Spleen (tissue), 11 donors: ENCODE measurements around the gene SYCE1L. TPM values are rescaled to one million over a fixed set of nuclear protein-coding genes. Genes with fewer than 3 reads are reported as not detected.
A peak's percentile ranks its signal among the peaks of the same experiment; 100 is the strongest.

Experiments
- DNase-seq: peaks from one replicate; pipeline ENCODE4 v3.0.0-alpha.2; 2020
- H3K27ac ChIP-seq, 8 donors: fragments of 200-600 bp; sonication (generic) in 7 of 8; 1 replicate in 4 of 8; 2 replicates in 4 of 8; pipeline versions ENCODE4 v1.5.0 to v1.8.0; 2016 to 2021; ENCODE audit warnings: inconsistent platforms in 4 of 8, mild to moderate bottlenecking in 4 of 8, moderate library complexity in 1 of 8
- H3K27me3 ChIP-seq, 7 donors: fragments of 200-600 bp; sonication (generic) in 6 of 7; replicated peaks in 1 of 7; 1 replicate in 4 of 7; 2 replicates in 3 of 7; pipeline versions ENCODE4 v1.5.0 to v1.8.0; 2016 to 2021; ENCODE audit warnings: inconsistent platforms in 3 of 7, mild to moderate bottlenecking in 1 of 7
- H3K36me3 ChIP-seq, 6 donors: fragments of 200-600 bp; sonication (generic) in 5 of 6; 1 replicate in 4 of 6; 2 replicates in 2 of 6; pipeline versions ENCODE4 v1.5.0 to v1.8.0; 2016 to 2021; ENCODE audit warnings: inconsistent platforms in 2 of 6
- H3K4me1 ChIP-seq, 6 donors: fragments of 200-600 bp; sonication (generic) in 5 of 6; 1 replicate in 3 of 6; 2 replicates in 3 of 6; pipeline versions ENCODE4 v1.5.0 to v1.8.0; 2016 to 2021; ENCODE audit warnings: inconsistent platforms in 3 of 6
- H3K4me3 ChIP-seq, 8 donors: fragments of 200-600 bp; sonication (generic) in 7 of 8; 1 replicate in 4 of 8; 2 replicates in 4 of 8; pipeline versions ENCODE4 v1.5.0 to v1.8.0; 2016 to 2021; ENCODE audit warnings: inconsistent platforms in 4 of 8, mild to moderate bottlenecking in 4 of 8, moderate library complexity in 2 of 8
- H3K9me3 ChIP-seq, 8 donors: fragments of 200-600 bp; sonication (generic) in 7 of 8; 1 replicate in 4 of 8; 2 replicates in 4 of 8; pipeline versions ENCODE4 v1.5.0 to v1.8.0; 2016 to 2021; ENCODE audit warnings: inconsistent platforms in 4 of 8
- POLR2A ChIP-seq, 3 donors: fragments of 450-650 bp; IDR thresholded peaks; one replicate each; pipeline ENCODE4 v1.5.1; 2017; ENCODE audit warnings: antibody characterized with exemption in 3 of 3, mild to moderate bottlenecking in 1 of 3
- POLR2AphosphoS5 ChIP-seq, 3 donors: sonication (generic); formaldehyde crosslinking; IDR thresholded peaks; one replicate each; pipeline ENCODE4 v1.5.1; 2017; ENCODE audit warnings: antibody characterized with exemption in 3 of 3
- WGBS, 5 donors: extraction: QIAGEN DNeasy Blood & Tissue Kit in 3 of 5; methylation state at CpG; one replicate each; pipeline versions ENCODE4 v1.1.5 to v1.1.7; 2013 to 2018; 5-methylcytosine and 5-hydroxymethylcytosine counted together
- intact Hi-C: fragments of 100-400 bp; cut with DNase I; formaldehyde crosslinking; loops from one replicate; pipeline ENCODE4 v1.15.0; 2023; ENCODE audit warnings: low total_unique reads
- polyA plus RNA-seq, 3 donors: library from polyadenylated mRNA; stranded (reverse); fragments of 200-250 nt; gene quantifications; one replicate each; pipeline ENCODE4 v1.2.1, GENCODE V29; 2013
- total RNA-seq, 7 donors: library from RNA; depleted of rRNA in 3 of 7; stranded (reverse); fragments of >200 nt in 3 of 7; fragmentation: NEBNext Ultra II Directional in 4 of 7; extraction: Animal tissue kit (Norgen Biotek cat#: 25700) in 4 of 7; gene quantifications; one replicate each; pipeline versions ENCODE4 v1.1.0 to v1.2.1, GENCODE V29; 2016 to 2021
- TF ChIP-seq, protein P1 (sequence below), 11 experiments: fragments of 200-600 bp in 7 of 11; fragments of 450-650 bp in 4 of 11; sonication (generic) in 4 of 11; IDR thresholded peaks in 8 of 11; conservative IDR thresholded peaks in 3 of 11; 1 replicate in 7 of 11; 2 replicates in 4 of 11; pipeline versions ENCODE4 v1.4.0 to v1.8.0; 2016 to 2021; ENCODE audit warnings: antibody characterized with exemption in 11 of 11, inconsistent platforms in 4 of 11, mild to moderate bottlenecking in 1 of 11
- donor health status: healthy with polysubstance abuse.
- donor health status: DM: no; HTN: no; CAD: no; lungs with moderate emphysema.
- donor health status: DM: no; HTN: no; CAD: no.
- donor health status: Bipolar disorder and iron deficiency.
- donor health status: healthy.
- donor health status: DM: no; HTN: no; CAD: no.
- donor health status: DM: yes; HTN: yes; CAD: no.

Gene SYCE1L
- total and polyA plus RNA-seq, 10 donors = 1.4 to 9.6 (median 4.4) TPM; not detected in 2

DNA sequence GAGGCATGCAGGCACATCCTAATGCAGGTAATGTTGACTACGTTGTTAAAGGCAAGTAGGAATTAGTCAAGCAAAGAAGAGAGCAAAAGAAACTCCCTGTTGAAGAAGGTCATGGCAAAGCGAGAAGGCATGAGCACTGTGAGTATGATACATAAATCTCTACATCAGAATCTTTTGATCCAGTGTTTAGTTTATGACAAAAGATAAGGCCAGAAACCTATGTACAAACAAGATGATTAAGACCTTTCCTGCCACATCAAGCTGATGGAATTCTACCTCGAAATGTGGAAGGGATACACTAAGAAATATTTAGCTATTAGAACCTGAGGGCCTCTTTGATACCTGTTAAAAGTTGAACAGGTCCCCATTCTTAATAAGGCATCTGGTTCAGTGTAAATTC is 20.2 kb downstream of the SYCE1L start:
- intact Hi-C loops = no loop called here
- TF ChIP-seq, protein P1, sequence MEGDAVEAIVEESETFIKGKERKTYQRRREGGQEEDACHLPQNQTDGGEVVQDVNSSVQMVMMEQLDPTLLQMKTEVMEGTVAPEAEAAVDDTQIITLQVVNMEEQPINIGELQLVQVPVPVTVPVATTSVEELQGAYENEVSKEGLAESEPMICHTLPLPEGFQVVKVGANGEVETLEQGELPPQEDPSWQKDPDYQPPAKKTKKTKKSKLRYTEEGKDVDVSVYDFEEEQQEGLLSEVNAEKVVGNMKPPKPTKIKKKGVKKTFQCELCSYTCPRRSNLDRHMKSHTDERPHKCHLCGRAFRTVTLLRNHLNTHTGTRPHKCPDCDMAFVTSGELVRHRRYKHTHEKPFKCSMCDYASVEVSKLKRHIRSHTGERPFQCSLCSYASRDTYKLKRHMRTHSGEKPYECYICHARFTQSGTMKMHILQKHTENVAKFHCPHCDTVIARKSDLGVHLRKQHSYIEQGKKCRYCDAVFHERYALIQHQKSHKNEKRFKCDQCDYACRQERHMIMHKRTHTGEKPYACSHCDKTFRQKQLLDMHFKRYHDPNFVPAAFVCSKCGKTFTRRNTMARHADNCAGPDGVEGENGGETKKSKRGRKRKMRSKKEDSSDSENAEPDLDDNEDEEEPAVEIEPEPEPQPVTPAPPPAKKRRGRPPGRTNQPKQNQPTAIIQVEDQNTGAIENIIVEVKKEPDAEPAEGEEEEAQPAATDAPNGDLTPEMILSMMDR (IDR thresholded peaks at IDR 0.05 in 8 of 11, conservative IDR thresholded peaks at IDR 0.05 in 3 of 11) = no peak
- TF ChIP-seq POLR2A (IDR thresholded peaks at IDR 0.05) (no peak), POLR2AphosphoS5 (IDR thresholded peaks at IDR 0.05) (no peak)

DNA sequence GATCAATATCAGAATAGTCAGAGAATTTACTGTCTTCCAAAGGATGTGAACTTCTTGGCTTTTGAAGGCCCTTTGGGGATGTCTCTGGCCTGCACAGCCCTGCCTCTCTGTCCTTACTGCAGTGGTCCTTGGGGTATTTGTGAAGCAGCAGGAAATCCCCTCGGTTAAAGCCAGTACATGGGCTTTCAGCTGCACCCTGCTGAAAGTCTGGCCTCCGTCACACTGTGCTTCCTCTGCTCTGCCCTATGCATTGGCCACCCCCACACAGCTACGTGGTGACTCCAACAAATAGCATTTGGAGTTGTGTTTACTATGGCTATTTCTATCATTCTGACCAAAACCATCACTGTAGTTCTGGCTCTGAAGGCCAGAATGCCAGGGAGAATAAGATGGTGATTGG is 21.2 kb downstream of the SYCE1L start:
- WGBS, 5 donors = 35 to 67% (median 42%) methylated on average over 3 of the region's 3 CpGs
- H3K4me1 ChIP-seq = no peaks in the 10 kb centered on the region
- H3K36me3 ChIP-seq = no peaks in the 10 kb centered on the region
- no peak for DNase-seq
- H3K4me3 ChIP-seq = no peak overlapping the region
- intact Hi-C loops = no loop called here
- TF ChIP-seq, protein P1 (IDR thresholded peaks at IDR 0.05 in 8 of 11, conservative IDR thresholded peaks at IDR 0.05 in 3 of 11) = no peak
- no peak for TF ChIP-seq POLR2A (IDR thresholded peaks at IDR 0.05)
- TF ChIP-seq POLR2AphosphoS5 (IDR thresholded peaks at IDR 0.05) = no peak
- H3K27me3 ChIP-seq = no peaks in the 10 kb centered on the region
- H3K27ac ChIP-seq = no peak overlapping the region
- H3K9me3 ChIP-seq = no peaks in the 10 kb centered on the region

More for the DNA sequence above, 20.2 kb downstream of the SYCE1L start:
- Histone ChIP-seq H3K9me3 (no peaks in the 10 kb centered on the region), H3K27ac (no peak overlapping the region), H3K4me3 (no peak overlapping the region), H3K4me1 (no peaks in the 10 kb centered on the region), H3K27me3 (no peaks in the 10 kb centered on the region), H3K36me3 (no peaks in the 10 kb centered on the region)
- 81 to 93% (median 91%) methylated on average over 3 of the region's 3 CpGs for WGBS, 5 donors
- no peak for DNase-seq

- Histone ChIP-seq H3K36me3 (no peaks in the 10 kb centered on the region), H3K9me3 (no peaks in the 10 kb centered on the region), H3K27me3 (peaks cover 0 to 3% (median 0%) of the 10 kb centered on the region in 7 donors), H3K27ac (no peak overlapping the region), H3K4me3 (no peak overlapping the region), H3K4me1 (no peaks in the 10 kb centered on the region)
- no peak for DNase-seq
- intact Hi-C loops = no loop called here
- WGBS, 5 donors = 79 to 93% (median 87%) methylated on average over 4 of the region's 4 CpGs
- TF ChIP-seq, protein P1 (IDR thresholded peaks at IDR 0.05 in 8 of 11, conservative IDR thresholded peaks at IDR 0.05 in 3 of 11) = no peak
- no peak for TF ChIP-seq POLR2A (IDR thresholded peaks at IDR 0.05)
Observed at GRCh38 chr16:77221482-77221881, 22.3 kb downstream of the SYCE1L start.

GRCh38 chr16:77223184-77223583 is 24.0 kb downstream of the SYCE1L start:
- 58 to 67% (median 64%) methylated on average over 9 to 10 of the region's 10 CpGs for WGBS, 5 donors
- H3K4me1 ChIP-seq = no peaks in the 10 kb centered on the region
- intact Hi-C loops = no loop called here
- H3K36me3 ChIP-seq = no peaks in the 10 kb centered on the region
- no peak overlapping the region for H3K27ac ChIP-seq
- TF ChIP-seq POLR2A (IDR thresholded peaks at IDR 0.05) = no peak
- TF ChIP-seq, protein P1 (IDR thresholded peaks at IDR 0.05 in 8 of 11, conservative IDR thresholded peaks at IDR 0.05 in 3 of 11) = peak in 2 of 11 experiments; percentile 17 to 32
- no peak for DNase-seq
- H3K9me3 ChIP-seq = no peaks in the 10 kb centered on the region
- peaks cover 0 to 3% (median 0%) of the 10 kb centered on the region in 7 donors for H3K27me3 ChIP-seq
- no peak overlapping the region for H3K4me3 ChIP-seq
